Activated naive CD4-positive, alpha-beta T cell (primary cell): ENCODE results near the gene COMT.
A peak's percentile ranks its signal among the peaks of the same experiment; 100 is the strongest.

Source experiments
- DNase-seq, 4 experiments: peaks; one replicate each; lab custom pipeline; 2025; lab: John Stamatoyannopoulos, UW

COMT gene

DNA sequence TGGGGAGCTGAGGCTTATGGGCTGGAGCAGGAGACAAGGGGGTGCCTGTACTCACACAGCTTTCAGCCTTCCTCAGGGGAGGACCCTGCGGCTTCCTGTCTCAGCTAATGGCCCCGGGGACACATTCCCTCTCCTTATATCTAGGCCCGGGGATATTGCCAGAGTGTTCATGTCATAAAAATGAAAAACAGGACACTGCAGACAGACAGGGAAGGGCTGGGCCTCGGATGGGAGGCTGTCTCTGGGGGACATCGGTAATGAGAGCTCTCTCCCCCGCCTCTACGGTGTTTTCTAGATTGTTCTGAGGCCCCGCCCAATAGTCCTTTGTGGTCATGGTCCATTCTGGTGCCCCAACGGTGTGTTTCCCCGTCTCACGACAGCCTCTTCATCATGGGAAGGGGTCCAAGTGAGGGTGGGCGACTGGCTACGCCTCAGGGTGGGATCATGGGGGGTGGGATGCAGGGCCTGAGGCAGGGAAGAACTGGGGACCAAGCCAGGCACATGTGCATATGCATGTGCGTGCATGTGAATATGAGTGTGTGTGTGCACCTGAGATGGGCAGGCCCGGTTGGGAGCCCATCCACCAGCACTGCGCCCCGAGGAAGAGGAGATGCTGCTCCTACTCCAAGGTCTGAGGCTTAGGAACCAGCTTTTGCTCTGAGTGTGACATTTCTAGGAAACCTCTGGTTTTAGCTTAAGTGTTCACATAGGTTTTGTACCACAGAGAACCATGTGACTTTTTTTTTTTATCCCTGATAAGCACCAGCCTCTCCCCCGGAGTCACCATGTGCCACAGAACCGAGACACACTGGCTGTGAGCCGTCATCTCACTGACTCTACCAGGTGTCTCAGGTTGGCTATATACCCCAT lies 69.8 kb downstream of the COMT start:
- no peak for DNase-seq

- no peak for DNase-seq
Measured at GRCh38 chr22:20011993-20012740, 70.6 kb downstream of the COMT start.

GRCh38 chr22:20012741-20013331 lies 71.3 kb downstream of the COMT start:
- DNase-seq: no peak

- peak in 1 of 4 experiments; percentile 21 for DNase-seq
Measured at GRCh38 chr22:20013382-20013871, 71.9 kb downstream of the COMT start.

DNA sequence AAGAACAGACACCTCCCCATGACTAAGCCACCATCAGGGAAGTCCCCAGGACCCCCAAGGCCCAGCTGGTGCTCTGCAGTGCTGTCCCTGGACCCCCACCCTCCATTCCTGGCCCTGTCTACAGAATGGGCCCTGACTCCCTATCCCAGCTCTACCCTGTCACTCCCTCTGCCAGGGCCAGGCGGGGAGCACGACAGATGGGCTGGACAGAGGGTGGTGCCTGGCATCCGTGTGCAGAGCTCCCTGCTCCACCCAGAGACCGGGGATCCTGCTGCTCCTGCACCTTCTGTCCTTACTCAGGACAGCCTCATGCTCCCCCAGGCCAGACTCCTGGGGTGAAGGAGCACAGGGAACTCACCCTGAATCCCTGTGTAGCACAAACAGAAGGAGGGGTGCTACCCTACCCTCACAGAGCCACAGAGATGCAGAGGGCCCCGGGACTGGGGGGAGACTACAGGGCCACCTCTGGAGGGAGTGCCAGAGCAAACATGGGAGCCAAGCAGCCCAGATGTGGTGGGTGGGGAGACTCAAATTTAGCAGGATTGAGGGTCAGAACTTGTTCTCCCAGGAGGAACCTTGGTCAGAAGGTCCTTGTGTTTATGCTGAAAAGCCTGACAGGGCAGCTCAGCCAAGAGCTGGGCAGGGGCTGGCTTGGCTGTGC lies 73.1 kb downstream of the COMT start:
- no peak for DNase-seq

DNA sequence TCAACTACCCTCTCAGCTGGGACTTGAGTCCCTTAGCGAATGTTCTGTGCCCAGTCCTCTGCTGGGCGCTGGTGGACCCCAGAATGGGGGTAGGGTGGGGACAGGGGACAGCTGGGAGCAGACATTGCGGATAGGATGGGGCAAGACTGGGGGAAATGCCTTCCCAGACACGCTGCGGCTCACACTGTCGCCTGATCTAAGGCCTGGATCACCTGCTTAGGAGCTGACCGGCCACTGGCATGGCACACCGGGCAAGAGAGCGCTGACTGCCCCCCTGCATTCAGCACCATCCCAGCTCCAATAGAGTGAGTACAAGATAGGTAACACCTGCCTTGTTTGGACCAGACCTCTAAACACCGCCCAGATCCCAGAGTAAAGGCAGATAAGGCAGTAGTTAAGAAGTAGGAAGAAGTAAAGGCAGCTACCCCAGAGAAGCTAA lies 73.6 kb downstream of the COMT start:
- no peak for DNase-seq

DNA sequence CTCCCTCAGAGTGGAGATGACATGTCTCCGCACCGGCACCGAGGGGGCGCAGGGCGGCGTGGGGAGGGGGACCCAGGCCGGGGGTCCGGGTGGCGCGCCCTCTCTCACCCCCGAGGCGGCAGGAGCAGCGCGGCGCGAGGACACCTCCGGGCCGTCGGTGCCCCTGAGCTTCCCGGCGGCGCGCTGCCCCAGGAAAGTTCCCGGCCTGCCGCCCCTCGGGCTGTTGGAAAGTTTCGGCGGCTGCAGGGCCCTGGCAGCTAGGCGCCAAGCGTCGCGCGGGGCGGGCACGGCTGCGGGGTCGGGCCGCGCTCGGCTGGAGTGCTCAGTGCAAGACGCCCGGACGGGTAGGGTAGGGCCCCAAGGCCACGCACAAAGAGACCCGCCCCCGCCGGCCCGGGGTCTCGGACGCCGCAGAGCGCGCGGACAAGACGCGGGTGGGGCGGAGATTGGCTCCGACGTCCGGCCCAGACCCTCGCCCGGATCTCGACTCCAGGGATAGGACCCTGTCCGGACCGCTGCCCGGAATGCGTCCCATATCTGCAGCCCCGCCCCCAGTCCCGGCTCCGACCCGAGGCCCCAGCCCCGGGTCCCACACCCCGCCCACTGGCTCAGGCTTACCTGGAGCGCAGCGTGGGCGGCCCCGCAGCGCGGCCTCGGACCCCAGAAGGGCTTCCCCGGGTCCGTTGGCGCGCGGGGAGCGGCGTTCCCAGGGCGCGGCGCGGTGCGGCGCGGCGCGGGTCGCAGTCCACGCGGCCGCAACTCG lies 74.6 kb downstream of the COMT start:
- peak in 1 of 4 experiments; percentile 47 for DNase-seq

DNA sequence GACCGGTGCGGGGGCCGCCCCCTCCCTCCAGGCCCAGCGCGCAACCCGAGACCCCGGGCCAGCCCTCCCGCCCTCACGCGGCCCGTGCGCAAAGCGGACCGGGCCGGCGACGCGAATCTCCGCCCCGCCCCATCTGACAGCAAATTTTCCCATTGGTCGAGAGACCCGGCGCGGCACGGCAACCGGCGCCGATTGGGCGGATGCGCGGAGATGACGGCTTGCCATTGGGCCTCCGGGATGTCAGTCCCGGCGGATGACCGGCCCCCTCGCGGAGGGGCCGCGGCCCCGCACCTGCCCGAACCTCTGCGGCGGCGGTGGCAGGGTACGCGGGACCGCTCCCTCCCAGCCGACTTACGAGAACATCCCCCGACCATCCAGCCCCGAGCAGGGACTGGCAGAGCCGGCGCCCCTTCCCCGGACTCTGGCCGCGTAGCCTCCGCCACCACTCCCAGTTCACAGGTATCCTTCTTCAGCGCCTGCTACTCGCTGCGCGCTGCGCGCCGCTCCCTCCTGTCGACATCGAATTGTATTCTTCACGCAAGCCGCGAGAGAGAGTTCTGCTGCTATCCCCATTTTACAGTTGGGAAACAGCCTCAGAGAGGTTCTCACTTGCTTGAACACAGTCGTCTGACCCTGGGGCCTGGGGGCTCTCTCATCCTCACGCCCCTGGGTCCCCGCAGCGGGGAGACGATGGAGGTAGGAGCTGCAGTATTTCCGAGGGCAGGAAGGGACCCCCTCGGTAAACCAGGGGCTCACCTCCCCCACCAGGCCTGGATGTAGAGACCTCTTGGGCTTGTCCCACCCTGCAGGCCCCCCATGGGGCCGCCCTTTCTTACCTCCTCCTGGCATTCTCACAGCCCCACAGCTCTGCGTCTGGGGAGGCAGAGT lies 75.4 kb downstream of the COMT start, which contains the start of gene ARVCF:
Gene ARVCF (minus strand): TSS at position 90 of the 888 bp plus-strand sequence. CDS start 26,029 bp downstream, outside the sequence.
- peak; percentile 86 to 91 (median 88) for DNase-seq

GRCh38 chr22:20017622-20017958 lies 76.0 kb downstream of the COMT start:
- no peak for DNase-seq

- DNase-seq: no peak
Measured at GRCh38 chr22:20018001-20018400, 76.4 kb downstream of the COMT start.
